NCI-H526 (cell line): ENCODE measurements around the gene TBC1D22A.

Source experiments
- DNase-seq, 2 experiments: peaks; one replicate each; lab custom pipeline; 2025; lab: John Stamatoyannopoulos, UW

TBC1D22A gene

GRCh38 chr22:47202819-47203553 lies 440.5 kb downstream of the TBC1D22A start:
- no peak for DNase-seq

- no peak for DNase-seq
Observed at GRCh38 chr22:47203554-47203991, 441.1 kb downstream of the TBC1D22A start.

DNA sequence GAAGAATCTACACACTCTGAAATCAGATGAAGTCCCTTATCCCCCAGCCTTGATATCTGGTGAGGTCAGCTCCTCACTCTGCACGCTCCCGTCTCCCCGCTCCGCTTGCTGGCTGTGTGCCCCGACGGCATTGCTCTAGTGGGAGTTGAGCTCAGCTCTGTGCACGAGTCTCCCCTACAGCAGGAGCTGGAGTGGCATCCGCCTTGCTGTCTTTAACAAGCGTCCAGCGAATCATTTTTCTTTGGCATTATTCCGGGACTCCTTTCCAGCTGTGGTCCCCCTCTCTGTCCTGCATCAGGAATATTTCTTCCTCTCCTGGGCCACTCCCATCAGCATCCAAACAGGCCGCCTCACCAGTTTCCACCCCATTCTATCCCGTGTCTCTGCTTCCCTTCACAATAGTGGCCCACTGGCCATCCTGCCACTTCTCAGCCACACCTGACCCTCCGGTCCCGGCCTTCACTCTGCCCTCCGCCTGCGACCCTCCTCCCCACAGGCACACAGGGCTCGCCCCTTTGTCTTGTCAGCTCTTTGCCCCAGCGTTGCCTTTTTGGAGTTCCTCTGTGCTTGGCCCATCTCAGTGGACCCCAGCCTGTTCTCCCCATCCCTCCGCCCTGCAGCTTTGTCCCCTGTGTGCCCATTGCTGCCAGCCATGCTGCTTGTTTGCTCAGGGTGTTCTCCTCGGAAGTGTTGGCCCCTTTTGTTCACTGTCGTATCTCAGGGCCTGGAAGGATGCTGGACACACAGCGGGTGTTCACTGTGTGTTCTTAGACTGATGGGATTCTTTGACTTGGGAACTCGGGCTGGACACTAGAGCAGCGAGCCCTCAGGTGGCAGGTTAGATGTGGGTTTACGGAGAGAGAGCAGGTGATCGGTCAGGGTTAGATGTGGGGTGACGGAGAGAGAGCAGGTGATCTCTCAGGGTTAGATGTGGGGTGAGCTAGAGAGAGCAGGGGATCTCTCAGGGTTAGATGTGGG lies 441.8 kb downstream of the TBC1D22A start:
- DNase-seq = no peak

GRCh38 chr22:47205081-47205491 lies 442.6 kb downstream of the TBC1D22A start:
- no peak for DNase-seq

- DNase-seq = no peak
Observed at GRCh38 chr22:47205554-47205953, 443.1 kb downstream of the TBC1D22A start.

GRCh38 chr22:47206164-47206563 lies 443.7 kb downstream of the TBC1D22A start:
- no peak for DNase-seq

DNA sequence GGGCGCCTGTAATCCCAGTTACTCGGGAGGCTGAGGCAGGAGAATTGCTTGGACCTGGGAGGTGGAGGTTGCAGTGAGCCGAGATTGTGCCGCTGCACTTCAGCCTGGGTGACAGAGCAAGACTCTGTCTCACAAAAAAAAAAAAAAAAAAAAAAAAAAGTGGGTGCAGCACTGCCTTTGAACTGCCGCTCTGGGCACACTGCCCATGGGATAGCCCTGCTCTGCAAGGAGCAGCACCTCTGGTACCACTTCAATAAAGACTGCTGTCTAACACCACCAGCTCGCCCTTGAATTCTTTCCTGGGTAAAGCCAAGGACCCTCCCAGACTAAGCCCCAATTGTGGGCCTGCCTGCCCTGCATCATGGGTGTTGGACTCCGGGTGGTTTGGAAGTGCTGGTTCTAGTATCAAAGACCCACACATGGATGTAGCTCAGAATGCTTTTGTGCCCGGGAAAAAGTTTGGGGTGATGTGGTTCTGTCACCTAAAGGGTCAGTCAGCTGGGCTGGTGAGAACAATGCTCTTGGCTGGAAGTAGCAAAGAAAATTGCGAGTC lies 444.3 kb downstream of the TBC1D22A start:
- DNase-seq = no peak

- no peak for DNase-seq
Observed at GRCh38 chr22:47207387-47207786, 444.9 kb downstream of the TBC1D22A start.

GRCh38 chr22:47207846-47208554 lies 445.6 kb downstream of the TBC1D22A start:
- DNase-seq = no peak

GRCh38 chr22:47208630-47209029 lies 446.2 kb downstream of the TBC1D22A start:
- DNase-seq = no peak

DNA sequence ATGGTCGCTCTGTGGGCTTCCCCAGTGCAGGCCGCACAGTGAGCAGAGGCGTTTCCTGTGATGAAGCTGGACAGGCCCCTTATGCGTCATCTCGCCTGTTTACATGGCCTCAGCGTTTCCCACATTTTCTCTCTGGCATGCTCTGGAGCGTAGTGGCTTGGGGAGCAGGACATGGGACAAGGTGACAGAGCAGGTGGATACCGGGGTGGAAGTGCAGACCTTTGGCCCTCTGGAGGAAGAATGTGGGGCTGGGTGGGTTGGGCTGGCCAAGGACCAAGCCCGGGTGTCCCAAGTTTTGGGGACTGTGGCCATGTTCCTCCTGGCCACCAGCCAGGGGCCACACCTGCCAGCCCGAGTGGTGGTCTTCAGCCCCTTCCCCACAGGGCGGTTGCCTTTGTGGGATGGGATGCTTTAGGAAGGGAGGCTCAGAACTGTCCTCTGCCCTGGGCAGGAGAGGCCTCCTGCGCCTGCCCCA lies 446.6 kb downstream of the TBC1D22A start:
- no peak for DNase-seq

GRCh38 chr22:47209547-47210023 lies 447.1 kb downstream of the TBC1D22A start:
- DNase-seq = no peak

GRCh38 chr22:47210112-47210657 lies 447.7 kb downstream of the TBC1D22A start:
- DNase-seq = no peak

DNA sequence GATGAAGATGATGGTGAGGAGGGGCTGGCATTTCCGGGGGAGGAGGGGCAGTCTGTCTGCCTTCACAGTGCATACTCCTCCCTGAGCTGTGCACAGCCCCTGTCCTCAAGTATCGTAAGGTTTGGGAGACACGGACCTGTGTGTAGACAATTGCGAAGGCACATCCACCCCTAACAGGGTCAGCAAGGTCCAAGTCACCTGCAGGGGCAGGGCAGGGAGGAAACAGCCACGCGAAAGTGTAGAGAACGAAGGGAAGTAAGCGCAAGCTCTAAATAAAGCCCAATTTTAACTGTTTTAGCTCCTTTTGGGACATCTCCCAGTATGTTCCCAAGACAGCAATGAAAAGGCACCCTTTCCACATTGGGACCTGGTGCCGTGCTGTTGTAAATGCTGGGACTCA lies 448.2 kb downstream of the TBC1D22A start:
- DNase-seq = no peak

- DNase-seq = peak in 1 of 2 experiments; percentile 53
Observed at GRCh38 chr22:47213571-47214230, 451.3 kb downstream of the TBC1D22A start.

- DNase-seq = no peak
Observed at GRCh38 chr22:47215851-47216250, 453.4 kb downstream of the TBC1D22A start.

DNA sequence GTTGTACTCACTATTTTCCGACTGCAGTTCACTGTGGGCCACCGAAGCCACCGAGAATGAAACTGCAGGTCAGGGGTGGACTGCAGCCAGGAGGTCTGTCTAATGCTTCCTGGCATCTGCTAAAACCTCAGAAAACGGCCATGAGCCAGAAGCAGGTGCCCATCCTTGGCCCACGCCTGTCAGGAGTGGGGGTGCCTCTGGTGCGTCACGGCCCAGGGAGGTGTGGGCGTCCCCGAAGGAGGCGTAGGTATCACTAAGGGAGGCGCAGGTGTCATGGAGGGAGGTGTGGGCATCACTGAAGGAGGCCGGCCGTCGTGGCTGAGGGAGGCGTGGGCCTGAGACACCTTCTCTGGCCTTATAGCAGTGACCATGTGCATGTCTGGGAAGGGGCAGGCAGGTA lies 456.2 kb downstream of the TBC1D22A start:
- no peak for DNase-seq

- DNase-seq = no peak
Observed at GRCh38 chr22:47219789-47220188, 457.3 kb downstream of the TBC1D22A start.

GRCh38 chr22:47220752-47221151 lies 458.3 kb downstream of the TBC1D22A start:
- no peak for DNase-seq

- no peak for DNase-seq
Observed at GRCh38 chr22:47221840-47222615, 459.6 kb downstream of the TBC1D22A start.
